Nephron progenitor cell (in vitro differentiated cells): Measurements from ENCODE around the gene SORCS2.

Source experiments
- DNase-seq: peaks from one replicate; pipeline ENCODE4 v3.0.0; 2021
- H3K27ac Mint-ChIP-seq: 2 replicates; pipeline ENCODE4 v1.8.0; 2021; ENCODE audit warnings: mild to moderate bottlenecking, moderate library complexity, mixed read lengths
- H3K27me3 Mint-ChIP-seq: 2 replicates; pipeline ENCODE4 v1.8.0; 2021; ENCODE audit warnings: mild to moderate bottlenecking, low read depth, mixed read lengths; ENCODE audit not compliant: poor library complexity
- H3K36me3 Mint-ChIP-seq: 2 replicates; pipeline ENCODE4 v1.8.0; 2021; ENCODE audit warnings: low read depth, mixed read lengths
- H3K4me1 Mint-ChIP-seq: 2 replicates; pipeline ENCODE4 v1.8.0; 2021; ENCODE audit warnings: mixed read lengths
- H3K4me3 Mint-ChIP-seq: 2 replicates; pipeline ENCODE4 v1.8.0; 2021; ENCODE audit warnings: mild to moderate bottlenecking, moderate library complexity, mixed read lengths
- H3K9me3 Mint-ChIP-seq: 2 replicates; pipeline ENCODE4 v1.8.0; 2021; ENCODE audit warnings: mild to moderate bottlenecking, moderate library complexity, mixed read lengths
- CTCF ChIP-seq: fragments of 200-600 bp; sonication (generic); IDR thresholded peaks from 2 replicates; pipeline ENCODE4 v1.5.0; 2021; ENCODE audit warnings: antibody characterized with exemption

SORCS2 gene

GRCh38 chr4:7710126-7710525, 517.8 kb downstream of the SORCS2 start:
- Mint-ChIP-seq H3K4me1 (peaks cover 48% of the 10 kb centered on the region), H3K27me3 (peaks cover 8% of the 10 kb centered on the region), H3K36me3 (peaks cover 10% of the 10 kb centered on the region), H3K27ac (no peak overlapping the region), H3K9me3 (peaks cover 11% of the 10 kb centered on the region), H3K4me3 (no peak overlapping the region)
- DNase-seq = no peak
- no peak for TF ChIP-seq CTCF

- Mint-ChIP-seq H3K4me1 (peaks cover 44% of the 10 kb centered on the region), H3K27ac (peak overlapping the region; percentile 71), H3K4me3 (no peak overlapping the region), H3K27me3 (peaks cover 8% of the 10 kb centered on the region), H3K36me3 (peaks cover 10% of the 10 kb centered on the region), H3K9me3 (peaks cover 12% of the 10 kb centered on the region)
- TF ChIP-seq CTCF = no peak
- no peak for DNase-seq
Measured at GRCh38 chr4:7710576-7711306, 518.4 kb downstream of the SORCS2 start.

- DNase-seq = no peak
- peaks cover 44% of the 10 kb centered on the region for H3K4me1 Mint-ChIP-seq
- peaks cover 10% of the 10 kb centered on the region for H3K36me3 Mint-ChIP-seq
- peaks cover 12% of the 10 kb centered on the region for H3K27me3 Mint-ChIP-seq
- TF ChIP-seq CTCF = no peak
- no peak overlapping the region for H3K4me3 Mint-ChIP-seq
- H3K27ac Mint-ChIP-seq = peak overlapping the region; percentile 71
- H3K9me3 Mint-ChIP-seq = peaks cover 12% of the 10 kb centered on the region
Measured at GRCh38 chr4:7711307-7711963, 519.1 kb downstream of the SORCS2 start.

- no peak overlapping the region for H3K4me3 Mint-ChIP-seq
- peaks cover 44% of the 10 kb centered on the region for H3K4me1 Mint-ChIP-seq
- H3K9me3 Mint-ChIP-seq = peaks cover 12% of the 10 kb centered on the region
- peaks cover 10% of the 10 kb centered on the region for H3K36me3 Mint-ChIP-seq
- peaks cover 13% of the 10 kb centered on the region for H3K27me3 Mint-ChIP-seq
- peak overlapping the region; percentile 89 for H3K27ac Mint-ChIP-seq
- no peak for DNase-seq
- no peak for TF ChIP-seq CTCF
Measured at GRCh38 chr4:7712021-7712671, 519.8 kb downstream of the SORCS2 start.

GRCh38 chr4:7713757-7714156, 521.4 kb downstream of the SORCS2 start:
- H3K4me3 Mint-ChIP-seq = no peak overlapping the region
- H3K36me3 Mint-ChIP-seq = peaks cover 10% of the 10 kb centered on the region
- TF ChIP-seq CTCF = no peak
- DNase-seq = no peak
- H3K27me3 Mint-ChIP-seq = peaks cover 20% of the 10 kb centered on the region
- H3K4me1 Mint-ChIP-seq = peaks cover 45% of the 10 kb centered on the region
- H3K9me3 Mint-ChIP-seq = peaks cover 12% of the 10 kb centered on the region
- H3K27ac Mint-ChIP-seq = no peak overlapping the region
